A673 (cell line): ENCODE results near the gene LUC7L2. TPM values are rescaled to one million over a fixed set of nuclear protein-coding genes. Genes with fewer than 3 reads are reported as not detected.

Source experiments
- BruUV-seq: library from RNA; stranded (reverse); fragments of 400-500 nt; replicated peaks from 2 replicates; lab custom pipeline; 2021; lab: Mats Ljungman, UMichigan
- CTCF ChIA-PET: fragments of 300-600 bp; sonication (Branson Sonifier 250); formaldehyde crosslinking; loops from one replicate; lab custom pipeline; 2022; ENCODE audit warnings: antibody characterized with exemption; lab: Charles Lee
- POLR2A ChIA-PET: fragments of 300-600 bp; sonication (Branson Sonifier 250); formaldehyde crosslinking; loops from one replicate; lab custom pipeline; 2022; ENCODE audit warnings: antibody characterized with exemption; ENCODE audit not compliant: low non-redundant PET; lab: Charles Lee
- DNase-seq: peaks from one replicate; pipeline ENCODE4 v3.0.0-alpha.2; 2015; ENCODE audit warnings: low spot score
- H3K27ac ChIP-seq: fragments of 200-600 bp; sonication (generic); 2 replicates; pipeline ENCODE4 v1.5.1; 2016; ENCODE audit warnings: mixed run types, low read depth, mild to moderate bottlenecking, mixed read lengths, antibody characterized with exemption, low read length; ENCODE audit not compliant: poor library complexity, severe bottlenecking
- H3K27me3 ChIP-seq: fragments of 200-600 bp; sonication (generic); replicated peaks from 2 replicates; pipeline ENCODE4 v1.6.1; 2017; ENCODE audit warnings: mixed run types, low read depth, mild to moderate bottlenecking, mixed read lengths, antibody characterized with exemption, low read length; ENCODE audit not compliant: insufficient read depth, poor library complexity
- H3K36me3 ChIP-seq: fragments of 200-600 bp; sonication (generic); 2 replicates; pipeline ENCODE4 v1.6.1; 2016; ENCODE audit warnings: mixed run types, mild to moderate bottlenecking, mixed read lengths, antibody characterized with exemption, low read length; ENCODE audit not compliant: insufficient read depth, poor library complexity, severe bottlenecking
- H3K4me1 ChIP-seq: fragments of 200-600 bp; sonication (generic); 2 replicates; pipeline ENCODE4 v1.6.1; 2017; ENCODE audit warnings: mixed run types, mild to moderate bottlenecking, mixed read lengths, antibody characterized with exemption, low read length; ENCODE audit not compliant: insufficient read depth, poor library complexity, severe bottlenecking
- H3K4me3 ChIP-seq: fragments of 200-600 bp; sonication (generic); 2 replicates; pipeline ENCODE4 v1.5.1; 2016; ENCODE audit warnings: low read depth, mixed run types, mild to moderate bottlenecking, mixed read lengths, low read length; ENCODE audit not compliant: poor library complexity, severe bottlenecking
- H3K9me3 ChIP-seq: fragments of 200-600 bp; sonication (generic); 2 replicates; pipeline ENCODE4 v1.6.1; 2016; ENCODE audit warnings: mixed run types, low read depth, mild to moderate bottlenecking, mixed read lengths, antibody characterized with exemption, low read length; ENCODE audit not compliant: poor library complexity, severe bottlenecking
- CTCF ChIP-seq: fragments of 300-800, 200-600 bp; sonication (generic); conservative IDR thresholded peaks from 2 replicates; pipeline ENCODE4 v1.5.1; 2017; ENCODE audit warnings: low read depth, mild to moderate bottlenecking, antibody characterized with exemption, low read length, moderate library complexity, mixed read lengths
- EZH2 ChIP-seq: fragments of 200-600 bp; sonication (generic); IDR thresholded peaks from 2 replicates; pipeline ENCODE4 v1.6.1; 2017; ENCODE audit warnings: borderline replicate concordance, low read depth, mild to moderate bottlenecking, mixed read lengths, antibody characterized with exemption, low read length; ENCODE audit not compliant: poor library complexity, severe bottlenecking
- intact Hi-C: fragments of 100-400 bp; cut with micrococcal nuclease; formaldehyde crosslinking; loops from one replicate; pipeline ENCODE4 v1.10.0; 2022; ENCODE audit not compliant: unreplicated experiment
- total RNA-seq: library from RNA; stranded (reverse); gene quantifications from 2 replicates; pipeline ENCODE4 v1.2.3, GENCODE V29; 2021

Gene LUC7L2
- total RNA-seq, 1 experiment from 2014 or later = 107 TPM

- no peaks in the 10 kb centered on the region for H3K36me3 ChIP-seq
- H3K9me3 ChIP-seq = no peaks in the 10 kb centered on the region
- TF ChIP-seq EZH2 (no peak), CTCF (no peak)
- H3K27ac ChIP-seq = peak overlapping the region; percentile 97
- peak overlapping the region; percentile 85 for H3K4me3 ChIP-seq
- intact Hi-C loops = loop anchor here (2.0 kb wide), 1 partner anchor 18 kb away; the partner anchor contains the start of gene FMC1
- ChIA-PET POLR2A (no interaction called here), CTCF (no interaction called here)
- BruUV-seq = TSS peak; percentile 87
- DNase-seq = peak; percentile 47
- H3K4me1 ChIP-seq = peaks cover 16% of the 10 kb centered on the region
- H3K27me3 ChIP-seq = no peaks in the 10 kb centered on the region
Measured at GRCh38 chr7:139358541-139359365, 941 bp upstream of the LUC7L2 start.

- Histone ChIP-seq H3K4me3 (peak overlapping the region; percentile 85), H3K27ac (peak overlapping the region; percentile 97), H3K9me3 (no peaks in the 10 kb centered on the region), H3K27me3 (no peaks in the 10 kb centered on the region), H3K4me1 (peaks cover 16% of the 10 kb centered on the region), H3K36me3 (peaks cover 7% of the 10 kb centered on the region)
- TF ChIP-seq EZH2 (no peak), CTCF (no peak)
- ChIA-PET POLR2A (interaction anchor here (0.6 kb wide), 3 partner anchors 53 to 334 kb away, joined by 3 to 5 read pairs (median 5); no protein-coding TSS in a partner anchor), CTCF (no interaction called here)
- DNase-seq = peak; percentile 97
- TSS peak; percentile 34 for BruUV-seq
- intact Hi-C loops = no loop called here
Measured at GRCh38 chr7:139360210-139360947, 685 bp downstream of the LUC7L2 start.

- H3K9me3 ChIP-seq = no peaks in the 10 kb centered on the region
- H3K27me3 ChIP-seq = no peaks in the 10 kb centered on the region
- H3K4me1 ChIP-seq = peaks cover 16% of the 10 kb centered on the region
- DNase-seq = no peak
- H3K36me3 ChIP-seq = peaks cover 11% of the 10 kb centered on the region
- BruUV-seq = no TSS peak
- H3K4me3 ChIP-seq = peak overlapping the region; percentile 85
- intact Hi-C loops = no loop called here
- H3K27ac ChIP-seq = peak overlapping the region; percentile 97
- CTCF ChIA-PET = no interaction called here
- POLR2A ChIA-PET = no interaction called here
- TF ChIP-seq EZH2 = no peak
Measured at GRCh38 chr7:139360948-139361307, 1.2 kb downstream of the LUC7L2 start.
